CD14-positive monocyte (primary cell): Measurements from ENCODE around the gene MED13L. TPM values are rescaled to one million over a fixed set of nuclear protein-coding genes. Genes with fewer than 3 reads are reported as not detected.

Experiments
- DNase-seq, 3 donors: peaks; one replicate each; pipeline ENCODE4 v3.0.0-alpha.2; 2011 to 2022
- H2AFZ ChIP-seq: 2 replicates; pipeline ENCODE4 v1.6.0; 2012; ENCODE audit warnings: mild to moderate bottlenecking, low read depth, low read length, inconsistent platforms; ENCODE audit not compliant: insufficient read depth, poor library complexity, severe bottlenecking
- H3K27ac ChIP-seq, 2 donors: 1 replicate in 1 of 2; 2 replicates in 1 of 2; pipeline ENCODE4 v1.5.1; 2012 to 2013; ENCODE audit warnings: low read length in 2 of 2, control low read depth in 1 of 2, inconsistent platforms in 1 of 2, low read depth in 1 of 2, mild to moderate bottlenecking in 1 of 2
- H3K27me3 ChIP-seq, 2 donors: one replicate each; pipeline versions ENCODE4 v1.6.0 to v1.6.1; 2011 to 2013; ENCODE audit warnings: low read length in 2 of 2; ENCODE audit not compliant: control insufficient read depth in 2 of 2, insufficient read depth in 2 of 2
- H3K36me3 ChIP-seq, 2 donors: replicated peaks in 1 of 2; 1 replicate in 1 of 2; 2 replicates in 1 of 2; pipeline versions ENCODE4 v1.5.1 to v1.6.1; 2012 to 2013; ENCODE audit warnings: low read length in 2 of 2, control low read depth in 1 of 2, inconsistent platforms in 1 of 2, mild to moderate bottlenecking in 1 of 2; ENCODE audit not compliant: insufficient read depth in 2 of 2, control insufficient read depth in 1 of 2
- H3K4me1 ChIP-seq, 2 donors: 1 replicate in 1 of 2; 2 replicates in 1 of 2; pipeline versions ENCODE4 v1.5.1 to v1.6.1; 2012 to 2013; ENCODE audit warnings: low read length in 2 of 2, control low read depth in 1 of 2, inconsistent platforms in 1 of 2, mild to moderate bottlenecking in 1 of 2, moderate library complexity in 1 of 2; ENCODE audit not compliant: insufficient read depth in 2 of 2, control insufficient read depth in 1 of 2
- H3K4me2 ChIP-seq: replicated peaks from 2 replicates; pipeline ENCODE3; 2012; ENCODE audit warnings: low read length, moderate library complexity, mild to moderate bottlenecking; ENCODE audit not compliant: poor library complexity, severe bottlenecking; ENCODE audit errors: extremely low read depth
- H3K4me3 ChIP-seq, 3 experiments: fragments of 200-600 bp in 1 of 3; sonication (generic) in 1 of 3; replicated peaks in 1 of 3; 1 replicate in 2 of 3; 2 replicates in 1 of 3; pipeline ENCODE4 v1.5.1; 2011 to 2013; ENCODE audit warnings: low read length in 3 of 3, mild to moderate bottlenecking in 3 of 3, control low read depth in 2 of 3, low read depth in 2 of 3, inconsistent platforms in 1 of 3, moderate library complexity in 1 of 3
- H3K79me2 ChIP-seq: 2 replicates; pipeline ENCODE4 v1.6.0; 2012; ENCODE audit warnings: mild to moderate bottlenecking, control low read depth, inconsistent platforms, low read length, moderate library complexity; ENCODE audit not compliant: insufficient read depth
- H3K9ac ChIP-seq: 2 replicates; pipeline ENCODE4 v1.6.0; 2017; ENCODE audit warnings: low read length, mild to moderate bottlenecking; ENCODE audit not compliant: insufficient read depth, poor library complexity, severe bottlenecking
- H3K9me3 ChIP-seq, 2 donors: replicated peaks in 1 of 2; 1 replicate in 1 of 2; 2 replicates in 1 of 2; pipeline versions ENCODE4 v1.5.1 to v1.6.1; 2012 to 2013; ENCODE audit warnings: low read length in 2 of 2, control low read depth in 1 of 2; ENCODE audit not compliant: control insufficient read depth in 1 of 2, insufficient read depth in 1 of 2
- H4K20me1 ChIP-seq: 2 replicates; pipeline ENCODE4 v1.6.0; 2012; ENCODE audit warnings: mild to moderate bottlenecking, low read length, control low read depth, moderate library complexity; ENCODE audit not compliant: insufficient read depth
- H3K27ac Mint-ChIP-seq, 7 donors: one replicate each; pipeline ENCODE4 v1.8.0; 2020; ENCODE audit warnings: mild to moderate bottlenecking in 7 of 7, mixed read lengths in 7 of 7, moderate library complexity in 6 of 7, inconsistent platforms in 2 of 7
- H3K27me3 Mint-ChIP-seq, 3 donors: one replicate each; pipeline ENCODE4 v1.8.0; 2021 to 2022; ENCODE audit warnings: low read depth in 3 of 3, mild to moderate bottlenecking in 3 of 3, mixed read lengths in 3 of 3, moderate library complexity in 3 of 3, inconsistent platforms in 1 of 3
- H3K36me3 Mint-ChIP-seq, 2 donors: one replicate each; pipeline ENCODE4 v1.8.0; 2020; ENCODE audit warnings: mixed read lengths in 2 of 2, inconsistent platforms in 1 of 2, mild to moderate bottlenecking in 1 of 2
- H3K4me1 Mint-ChIP-seq: one replicate; pipeline ENCODE4 v1.8.0; 2020; ENCODE audit warnings: mild to moderate bottlenecking, mixed read lengths
- H3K4me3 Mint-ChIP-seq, 2 donors: one replicate each; pipeline ENCODE4 v1.8.0; 2020; ENCODE audit warnings: mild to moderate bottlenecking in 2 of 2, mixed read lengths in 2 of 2, moderate library complexity in 1 of 2
- H3K9me3 Mint-ChIP-seq, 7 donors: one replicate each; pipeline ENCODE4 v1.8.0; 2020 to 2022; ENCODE audit warnings: mixed read lengths in 7 of 7, mild to moderate bottlenecking in 6 of 7, moderate library complexity in 6 of 7, inconsistent platforms in 2 of 7
- WGBS: methylation state at CpG from one replicate; pipeline ENCODE4 v1.1.5; 2013; ENCODE audit warnings: missing lambda C conversion rate; ENCODE audit not compliant: insufficient coverage; 5-methylcytosine and 5-hydroxymethylcytosine counted together
- intact Hi-C, 2 donors: fragments of 100-400 bp; cut with micrococcal nuclease; formaldehyde crosslinking; loops; one replicate each; pipeline versions ENCODE4 v1.15.0 to v1.15.1; 2023
- polyA plus RNA-seq, 3 donors: library from polyadenylated mRNA; depleted of rRNA in 1 of 3; unstranded in 2 of 3; stranded (reverse) in 1 of 3; fragments of 300-500 nt in 2 of 3; fragments of >200 nt in 1 of 3; fragmentation: Illumina TruSeq in 2 of 3; gene quantifications; 1 replicate in 2 of 3; 2 replicates in 1 of 3; pipeline ENCODE4 v1.2.3, GENCODE V29; 2012 to 2021
- TF ChIP-seq, protein P1 (sequence below): fragments of 200-600 bp; IDR thresholded peaks from one replicate; pipeline ENCODE4 v1.8.0; 2022; ENCODE audit warnings: antibody characterized with exemption, mild to moderate bottlenecking

Gene MED13L
- polyA plus RNA-seq, 3 donors = 4.4 to 42.0 (median 7.5) TPM

DNA sequence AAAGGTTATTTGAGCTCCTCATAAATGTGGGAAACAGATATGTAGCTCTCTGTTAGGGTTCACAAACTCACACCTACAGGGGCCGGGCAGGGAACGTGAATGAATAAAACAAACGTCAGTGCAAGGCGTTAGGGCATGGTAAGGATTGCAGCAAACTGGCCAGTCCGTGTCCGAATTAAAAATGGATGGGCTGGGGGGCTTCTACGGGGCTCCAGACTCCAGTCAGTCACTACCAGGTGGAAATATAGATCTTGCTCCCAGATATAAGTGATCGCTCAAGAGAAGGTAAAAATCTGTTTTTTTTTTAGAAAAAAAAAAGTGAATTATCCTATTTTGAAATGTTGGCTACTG lies 333.1 kb downstream of the MED13L start:
- no peaks in the 10 kb centered on the region for H3K36me3 ChIP-seq
- 95% methylated on average over 5 of the region's 8 CpGs for WGBS

DNA sequence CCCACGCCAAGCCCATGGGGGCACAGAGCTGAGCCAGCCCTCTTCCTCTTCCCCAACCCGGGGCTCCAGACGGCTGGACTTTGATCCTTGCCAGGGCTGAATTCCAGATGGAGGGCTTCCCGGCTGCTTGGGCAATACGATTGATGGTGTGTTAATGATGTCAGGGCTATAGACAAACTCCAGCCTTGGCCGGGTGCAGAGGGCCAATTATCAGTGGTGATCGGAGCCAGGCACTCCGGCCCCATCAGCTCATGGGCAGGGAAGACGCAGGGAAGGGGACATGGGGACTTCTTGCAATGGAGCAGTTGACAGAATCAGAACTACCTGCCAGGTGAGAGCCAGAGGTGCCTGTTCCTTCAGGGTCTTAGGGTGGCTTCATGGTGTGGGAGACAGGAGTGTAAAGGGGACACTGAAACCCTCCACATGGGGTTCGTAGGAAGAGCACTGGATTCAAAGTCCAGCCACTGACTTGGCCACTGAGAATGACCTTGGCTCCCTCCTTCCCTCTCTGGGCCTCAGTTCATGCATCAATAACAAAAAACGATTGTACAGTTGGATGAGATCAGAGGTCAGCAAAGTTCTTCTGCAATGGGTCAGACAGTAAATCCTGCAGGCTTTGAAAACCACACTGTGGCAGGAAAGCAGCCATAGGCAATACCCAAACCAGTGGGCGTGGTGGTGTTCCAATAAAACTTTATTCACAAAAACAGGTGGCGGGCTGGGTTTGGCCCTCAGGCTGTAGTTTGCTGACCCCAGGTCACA lies 333.7 kb downstream of the MED13L start:
- peaks cover 0 to 3% of the 10 kb centered on the region in 2 donors for H3K9me3 ChIP-seq
- H3K9me3 Mint-ChIP-seq = peaks cover 4 to 8% (median 5%) of the 10 kb centered on the region in 7 donors
- H3K9ac ChIP-seq = no peak overlapping the region
- H3K4me1 Mint-ChIP-seq = no peaks in the 10 kb centered on the region
- H2AFZ ChIP-seq = no peak overlapping the region
- no peak for DNase-seq
- H3K4me1 ChIP-seq = no peaks in the 10 kb centered on the region
- no peaks in the 10 kb centered on the region for H3K36me3 ChIP-seq
- 95% methylated on average over 8 of the region's 13 CpGs for WGBS
- H3K27me3 ChIP-seq = peaks cover 0 to under 1% of the 10 kb centered on the region in 2 donors
- TF ChIP-seq, protein P1, sequence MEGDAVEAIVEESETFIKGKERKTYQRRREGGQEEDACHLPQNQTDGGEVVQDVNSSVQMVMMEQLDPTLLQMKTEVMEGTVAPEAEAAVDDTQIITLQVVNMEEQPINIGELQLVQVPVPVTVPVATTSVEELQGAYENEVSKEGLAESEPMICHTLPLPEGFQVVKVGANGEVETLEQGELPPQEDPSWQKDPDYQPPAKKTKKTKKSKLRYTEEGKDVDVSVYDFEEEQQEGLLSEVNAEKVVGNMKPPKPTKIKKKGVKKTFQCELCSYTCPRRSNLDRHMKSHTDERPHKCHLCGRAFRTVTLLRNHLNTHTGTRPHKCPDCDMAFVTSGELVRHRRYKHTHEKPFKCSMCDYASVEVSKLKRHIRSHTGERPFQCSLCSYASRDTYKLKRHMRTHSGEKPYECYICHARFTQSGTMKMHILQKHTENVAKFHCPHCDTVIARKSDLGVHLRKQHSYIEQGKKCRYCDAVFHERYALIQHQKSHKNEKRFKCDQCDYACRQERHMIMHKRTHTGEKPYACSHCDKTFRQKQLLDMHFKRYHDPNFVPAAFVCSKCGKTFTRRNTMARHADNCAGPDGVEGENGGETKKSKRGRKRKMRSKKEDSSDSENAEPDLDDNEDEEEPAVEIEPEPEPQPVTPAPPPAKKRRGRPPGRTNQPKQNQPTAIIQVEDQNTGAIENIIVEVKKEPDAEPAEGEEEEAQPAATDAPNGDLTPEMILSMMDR = no peak
- peaks cover 2 to 3% of the 10 kb centered on the region in 2 donors for H3K36me3 Mint-ChIP-seq
- H3K79me2 ChIP-seq = no peaks in the 10 kb centered on the region
- H3K4me3 Mint-ChIP-seq = no peak overlapping the region
- H3K4me2 ChIP-seq = no peak overlapping the region
- intact Hi-C loops = no loop called here
- H3K27ac Mint-ChIP-seq = no peak overlapping the region
- H4K20me1 ChIP-seq = no peaks in the 10 kb centered on the region
- H3K4me3 ChIP-seq = no peak overlapping the region
- H3K27me3 Mint-ChIP-seq = peaks cover 0 to 7% (median 1%) of the 10 kb centered on the region in 3 donors
- H3K27ac ChIP-seq = no peak overlapping the region

More for the DNA sequence above, 333.1 kb downstream of the MED13L start:
- H3K27me3 Mint-ChIP-seq = peaks cover 0 to 7% (median 1%) of the 10 kb centered on the region in 3 donors
- Histone ChIP-seq H3K4me2 (no peak overlapping the region), H3K79me2 (no peaks in the 10 kb centered on the region), H3K27ac (no peak overlapping the region), H3K9ac (no peak overlapping the region), H3K27me3 (no peaks in the 10 kb centered on the region), H4K20me1 (no peaks in the 10 kb centered on the region), H2AFZ (no peak overlapping the region), H3K9me3 (no peaks in the 10 kb centered on the region), H3K4me1 (no peaks in the 10 kb centered on the region), H3K4me3 (no peak overlapping the region)
- peaks cover 0 to 3% (median 0%) of the 10 kb centered on the region in 7 donors for H3K9me3 Mint-ChIP-seq
- peaks cover 4 to 8% of the 10 kb centered on the region in 2 donors for H3K36me3 Mint-ChIP-seq
- H3K4me1 Mint-ChIP-seq = no peaks in the 10 kb centered on the region
- DNase-seq = no peak
- H3K4me3 Mint-ChIP-seq = no peak overlapping the region
- intact Hi-C loops = no loop called here
- TF ChIP-seq, protein P1 = no peak
- no peak overlapping the region for H3K27ac Mint-ChIP-seq
